ENCODE results near the gene MEX3C. TPM values are rescaled to one million over a fixed set of nuclear protein-coding genes. Genes with fewer than 3 reads are reported as not detected.

MEX3C gene
- total and polyA plus RNA-seq, 2 of the 4 experiments (the other 2 are of a cell fraction) = 26.0 to 50.9 TPM

GRCh38 chr18:51138936-51139335 lies 58.5 kb downstream of the MEX3C start:
- Histone ChIP-seq H4K5ac (ENCODE audit: low read depth, low read length) (no peak overlapping the region), H3K23ac (ENCODE audit: low read depth, low read length) (no peak overlapping the region), H3K27me3 (ENCODE audit: control insufficient read depth, insufficient read depth, low read length) (no peaks in the 10 kb centered on the region), H4K91ac (ENCODE audit: insufficient read depth, low read depth, low read length) (no peak overlapping the region), H3K36me3 (ENCODE audit: control insufficient read depth, insufficient read depth, low read length) (no peaks in the 10 kb centered on the region), H2BK15ac (ENCODE audit: low read depth, low read length) (no peak overlapping the region), H4K20me1 (ENCODE audit: insufficient read depth, low read length) (no peaks in the 10 kb centered on the region), H3K9me3 (ENCODE audit: control insufficient read depth, insufficient read depth, low read length) (no peaks in the 10 kb centered on the region), H3K14ac (replicated peaks; ENCODE audit: low read depth, low read length) (no peak overlapping the region), H3K9ac (ENCODE audit: low read depth, low read length) (no peak overlapping the region), H3K4ac (ENCODE audit: low read depth, low read length) (no peak overlapping the region), H2AK5ac (ENCODE audit: low read depth, low read length) (no peak overlapping the region), H3K9me1 (ENCODE audit: insufficient read depth, low read length) (no peaks in the 10 kb centered on the region), H4K8ac (ENCODE audit: low read depth in 2 of 2, low read length in 2 of 2) (no peak overlapping the region), H2BK120ac (ENCODE audit: low read depth, low read length) (no peak overlapping the region), H3K18ac (ENCODE audit: low read depth, low read length) (no peak overlapping the region), H3K4me1 (ENCODE audit: control insufficient read depth, insufficient read depth, low read length) (no peaks in the 10 kb centered on the region), H3K56ac (ENCODE audit: extremely low read depth, insufficient read depth, low read length) (no peak overlapping the region), H2AK9ac (replicated peaks; ENCODE audit: low read depth, low read length, poor library complexity) (no peak overlapping the region), H2BK5ac (ENCODE audit: low read depth, low read length, poor library complexity, severe bottlenecking) (no peak overlapping the region), H3K79me1 (ENCODE audit: low read depth in 1 of 2, low read length in 2 of 2) (no peaks in the 10 kb centered on the region), H3K4me3 (ENCODE audit: insufficient read depth, low read depth, low read length) (no peak overlapping the region), H3K4me2 (ENCODE audit: low read depth, low read length) (no peak overlapping the region), H2BK20ac (ENCODE audit: low read depth, low read length) (no peak overlapping the region), H2AFZ (replicated peaks; ENCODE audit: low read length, poor library complexity) (no peak overlapping the region), H3K27ac (ENCODE audit: insufficient read depth, low read length) (no peak overlapping the region)
- POLR2A ChIA-PET (ENCODE audit: unreplicated experiment) = no interaction called here
- DNase-seq (no peak), ATAC-seq (ENCODE audit: low read depth) (no peak)
- no peak for TF ChIP-seq RCOR1 (IDR thresholded peaks at IDR 0.05; ENCODE audit: insufficient replicate concordance, low read length)
- TF ChIP-seq BHLHE40 (IDR thresholded peaks at IDR 0.05; ENCODE audit: low read depth, low read length) = no peak
- TF ChIP-seq RFX5 (IDR thresholded peaks at IDR 0.05; ENCODE audit: low read depth, low read length) = no peak
- no peak for TF ChIP-seq USF2 (IDR thresholded peaks at IDR 0.05; ENCODE audit: low read depth, low read length)
- TF ChIP-seq ELK1 (IDR thresholded peaks at IDR 0.05; ENCODE audit: borderline replicate concordance, low read depth, low read length) = no peak
- TF ChIP-seq MAFK (IDR thresholded peaks at IDR 0.05; ENCODE audit: low read depth, low read length) = no peak
- no peak for TF ChIP-seq MAZ (IDR thresholded peaks at IDR 0.05; ENCODE audit: borderline replicate concordance, low read depth, low read length)
- no peak for TF ChIP-seq POLR2A (IDR thresholded peaks at IDR 0.05; ENCODE audit: low read depth, low read length)
- no peak for TF ChIP-seq CHD1 (IDR thresholded peaks at IDR 0.05; ENCODE audit: low read depth, low read length)
- TF ChIP-seq FOS (IDR thresholded peaks at IDR 0.05; ENCODE audit: low read depth, low read length) = no peak
- dilution Hi-C loops (cut with HindIII; ENCODE audit: low sequenced_read_pairs, unreplicated experiment) (no loop called here), in situ Hi-C loops (cut with MboI; ENCODE audit: low sequenced_read_pairs) (no loop called here), intact Hi-C loops (cut with micrococcal nuclease) (no loop called here)
- BruUV-seq (replicated peaks) = no TSS peak
- 83% methylated on average over 2 of the region's 8 CpGs; no CpG with 5 or more reads in 1 of the 2 experiments for WGBS, 2 experiments (ENCODE audit: extremely low coverage in 2 of 2, insufficient read length in 1 of 2)
- CTCF ChIA-PET = no interaction called here
